ENCODE results near the gene SNAP91. TPM values are rescaled to one million over a fixed set of nuclear protein-coding genes. Genes with fewer than 3 reads are reported as not detected.
A peak's percentile ranks its signal among the peaks of the same experiment; 100 is the strongest.

SNAP91 gene
- total RNA-seq, 1 donor = 0.72 TPM

DNA sequence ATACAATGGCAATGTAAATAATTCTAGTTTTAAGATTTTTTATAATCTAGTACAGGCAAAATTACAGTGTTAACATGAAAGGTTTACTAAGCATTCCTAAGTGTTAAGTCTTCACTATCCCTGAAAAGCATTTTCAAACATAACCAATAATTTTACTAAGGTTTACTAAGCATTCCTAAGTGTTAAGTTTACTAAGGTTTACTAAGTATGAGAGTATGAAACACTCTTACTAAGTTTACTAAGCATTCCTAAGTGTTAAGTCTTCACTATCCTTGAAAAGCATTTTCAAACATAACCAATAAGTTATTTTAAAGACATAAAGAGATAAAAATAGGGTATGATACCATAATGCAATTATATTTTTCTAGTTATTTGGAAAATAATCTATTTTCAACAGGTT lies 114.0 kb downstream of the SNAP91 start:
- Histone ChIP-seq H3K9me3 (ENCODE audit: low read depth, low read length) (no peaks in the 10 kb centered on the region), H4K20me1 (ENCODE audit: insufficient read depth, low read length) (no peaks in the 10 kb centered on the region), H2AFZ (ENCODE audit: low read length) (no peak overlapping the region), H3K27me3 (ENCODE audit: insufficient read depth, low read length) (no peaks in the 10 kb centered on the region), H3K79me2 (ENCODE audit: insufficient read depth, low read length) (no peaks in the 10 kb centered on the region), H3K4me3 (ENCODE audit: insufficient read depth, low read length) (no peak overlapping the region), H3K4me1 (ENCODE audit: insufficient read depth, low read length) (no peaks in the 10 kb centered on the region), H3K4me2 (ENCODE audit: insufficient read depth, low read length) (no peak overlapping the region), H3K36me3 (ENCODE audit: insufficient read depth, low read length) (no peaks in the 10 kb centered on the region), H3K27ac (ENCODE audit: low read depth, low read length) (no peak overlapping the region)
- DNase-seq (ENCODE audit: insufficient read length, low spot score, missing footprints) = no peak
- TF ChIP-seq, protein P1, sequence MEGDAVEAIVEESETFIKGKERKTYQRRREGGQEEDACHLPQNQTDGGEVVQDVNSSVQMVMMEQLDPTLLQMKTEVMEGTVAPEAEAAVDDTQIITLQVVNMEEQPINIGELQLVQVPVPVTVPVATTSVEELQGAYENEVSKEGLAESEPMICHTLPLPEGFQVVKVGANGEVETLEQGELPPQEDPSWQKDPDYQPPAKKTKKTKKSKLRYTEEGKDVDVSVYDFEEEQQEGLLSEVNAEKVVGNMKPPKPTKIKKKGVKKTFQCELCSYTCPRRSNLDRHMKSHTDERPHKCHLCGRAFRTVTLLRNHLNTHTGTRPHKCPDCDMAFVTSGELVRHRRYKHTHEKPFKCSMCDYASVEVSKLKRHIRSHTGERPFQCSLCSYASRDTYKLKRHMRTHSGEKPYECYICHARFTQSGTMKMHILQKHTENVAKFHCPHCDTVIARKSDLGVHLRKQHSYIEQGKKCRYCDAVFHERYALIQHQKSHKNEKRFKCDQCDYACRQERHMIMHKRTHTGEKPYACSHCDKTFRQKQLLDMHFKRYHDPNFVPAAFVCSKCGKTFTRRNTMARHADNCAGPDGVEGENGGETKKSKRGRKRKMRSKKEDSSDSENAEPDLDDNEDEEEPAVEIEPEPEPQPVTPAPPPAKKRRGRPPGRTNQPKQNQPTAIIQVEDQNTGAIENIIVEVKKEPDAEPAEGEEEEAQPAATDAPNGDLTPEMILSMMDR (IDR thresholded peaks at IDR 0.05; ENCODE audit: extremely low read depth, low read depth, low read length) = no peak

DNA sequence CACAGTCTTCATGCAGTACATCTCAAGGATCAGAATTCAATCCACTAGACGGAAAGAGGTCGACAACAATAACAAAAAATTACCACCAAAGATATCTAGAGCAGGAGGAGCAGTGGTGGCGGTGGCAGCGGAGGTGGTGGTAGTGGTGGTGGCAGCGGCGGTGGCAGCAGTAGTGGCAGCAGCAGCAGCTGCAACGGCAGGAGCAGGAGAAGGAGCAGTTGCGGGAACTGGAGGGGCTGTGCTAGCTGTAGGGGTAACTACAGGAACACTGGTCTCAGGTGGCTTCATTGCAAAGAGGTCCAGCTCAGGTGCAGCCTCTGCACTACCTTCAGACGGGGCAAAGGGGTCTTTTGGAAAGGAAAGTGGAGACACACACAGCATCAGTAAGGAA lies 115.5 kb downstream of the SNAP91 start:
- Histone ChIP-seq H3K9me3 (ENCODE audit: low read depth, low read length) (no peaks in the 10 kb centered on the region), H3K27ac (ENCODE audit: low read depth, low read length) (no peak overlapping the region), H3K79me2 (ENCODE audit: insufficient read depth, low read length) (no peaks in the 10 kb centered on the region), H3K4me1 (ENCODE audit: insufficient read depth, low read length) (no peaks in the 10 kb centered on the region), H3K36me3 (ENCODE audit: insufficient read depth, low read length) (no peaks in the 10 kb centered on the region), H3K4me3 (ENCODE audit: insufficient read depth, low read length) (no peak overlapping the region), H3K27me3 (ENCODE audit: insufficient read depth, low read length) (no peaks in the 10 kb centered on the region), H4K20me1 (ENCODE audit: insufficient read depth, low read length) (no peaks in the 10 kb centered on the region), H2AFZ (ENCODE audit: low read length) (no peak overlapping the region), H3K4me2 (ENCODE audit: insufficient read depth, low read length) (no peak overlapping the region)
- no peak for DNase-seq (ENCODE audit: insufficient read length, low spot score, missing footprints)
- TF ChIP-seq, protein P1 (IDR thresholded peaks at IDR 0.05; ENCODE audit: extremely low read depth, low read depth, low read length) = no peak

DNA sequence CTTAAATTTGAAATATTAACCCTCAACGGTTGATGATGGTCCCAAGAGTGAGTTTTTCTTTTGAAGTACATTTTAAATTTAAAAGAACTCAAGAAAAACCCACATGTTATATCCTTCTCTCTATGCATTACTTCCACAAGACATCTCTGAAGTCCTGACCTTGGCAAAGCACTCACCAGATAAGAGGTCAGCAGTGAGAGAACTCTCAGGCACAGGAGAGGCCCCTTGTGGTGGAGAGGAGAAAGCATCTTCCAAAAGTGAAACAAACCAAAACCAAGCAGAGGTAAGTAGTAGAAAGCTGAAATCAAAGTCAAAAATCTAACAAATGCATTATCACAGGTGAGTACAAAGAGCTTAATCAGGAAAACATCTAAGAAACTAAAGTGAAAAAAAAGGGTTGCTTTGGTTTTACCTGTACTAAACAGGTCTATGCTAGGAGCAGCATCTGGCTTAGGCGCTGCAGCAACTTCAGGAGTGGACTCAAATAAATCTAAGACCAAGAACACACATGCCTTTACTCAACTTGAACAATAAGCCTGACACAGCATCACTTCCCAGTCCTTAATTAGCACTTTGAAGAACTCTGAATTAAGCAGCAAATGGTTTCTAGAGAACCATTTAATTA lies 116.0 kb downstream of the SNAP91 start:
- TF ChIP-seq, protein P1 (IDR thresholded peaks at IDR 0.05; ENCODE audit: extremely low read depth, low read depth, low read length) = peak; percentile 61
- no peak overlapping the region for H3K27ac ChIP-seq (ENCODE audit: low read depth, low read length)
- H3K36me3 ChIP-seq (ENCODE audit: insufficient read depth, low read length) = no peaks in the 10 kb centered on the region
- no peaks in the 10 kb centered on the region for H3K27me3 ChIP-seq (ENCODE audit: insufficient read depth, low read length)
- peak overlapping the region; percentile 49 for H3K4me2 ChIP-seq (ENCODE audit: insufficient read depth, low read length)
- no peak overlapping the region for H2AFZ ChIP-seq (ENCODE audit: low read length)
- H3K79me2 ChIP-seq (ENCODE audit: insufficient read depth, low read length) = no peaks in the 10 kb centered on the region
- H4K20me1 ChIP-seq (ENCODE audit: insufficient read depth, low read length) = no peaks in the 10 kb centered on the region
- no peaks in the 10 kb centered on the region for H3K4me1 ChIP-seq (ENCODE audit: insufficient read depth, low read length)
- DNase-seq (ENCODE audit: insufficient read length, low spot score, missing footprints) = no peak
- no peaks in the 10 kb centered on the region for H3K9me3 ChIP-seq (ENCODE audit: low read depth, low read length)
- no peak overlapping the region for H3K4me3 ChIP-seq (ENCODE audit: insufficient read depth, low read length)

DNA sequence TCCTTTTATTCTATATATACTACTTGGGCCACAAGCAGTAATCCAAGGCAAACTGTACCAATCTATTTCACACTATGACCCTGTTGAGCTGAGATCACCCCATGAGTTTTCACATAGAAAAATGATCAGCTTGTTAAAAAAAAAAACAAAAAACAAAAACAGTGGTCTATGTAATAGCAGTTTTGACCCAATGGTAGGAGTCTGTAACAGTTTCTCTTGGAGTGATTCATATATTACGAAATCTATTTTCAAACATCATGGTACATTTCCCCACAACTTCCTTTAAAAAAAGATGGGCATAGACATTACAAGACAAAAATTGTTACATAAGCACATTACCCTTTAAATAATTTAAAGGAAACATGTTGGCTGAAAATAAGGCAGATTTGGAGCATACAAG lies 118.5 kb downstream of the SNAP91 start:
- Histone ChIP-seq H3K36me3 (ENCODE audit: insufficient read depth, low read length) (no peaks in the 10 kb centered on the region), H2AFZ (ENCODE audit: low read length) (no peak overlapping the region), H3K9me3 (ENCODE audit: low read depth, low read length) (no peaks in the 10 kb centered on the region), H3K27ac (ENCODE audit: low read depth, low read length) (no peak overlapping the region), H3K4me2 (ENCODE audit: insufficient read depth, low read length) (no peak overlapping the region), H3K4me1 (ENCODE audit: insufficient read depth, low read length) (no peaks in the 10 kb centered on the region), H3K79me2 (ENCODE audit: insufficient read depth, low read length) (no peaks in the 10 kb centered on the region), H4K20me1 (ENCODE audit: insufficient read depth, low read length) (no peaks in the 10 kb centered on the region), H3K4me3 (ENCODE audit: insufficient read depth, low read length) (no peak overlapping the region), H3K27me3 (ENCODE audit: insufficient read depth, low read length) (no peaks in the 10 kb centered on the region)
- TF ChIP-seq, protein P1 (IDR thresholded peaks at IDR 0.05; ENCODE audit: extremely low read depth, low read depth, low read length) = no peak
- DNase-seq (ENCODE audit: insufficient read length, low spot score, missing footprints) = no peak
